Testis (tissue), 2 donors: ENCODE results near the gene NPAT.
"Not testable (repeated sequence)": the region's sequence is repeated elsewhere in the genome, so short reads cannot be mapped to it uniquely, and the experiment has no call there.

ENCODE experiments used
- POLR2A ChIP-seq: fragments of 450-650 bp; IDR thresholded peaks from one replicate; pipeline ENCODE4 v1.6.1; 2017; ENCODE audit warnings: antibody characterized with exemption, mild to moderate bottlenecking, moderate library complexity
- TF ChIP-seq, protein P1 (sequence below), 3 experiments: fragments of 450-650 bp in 2 of 3; fragments of 200-600 bp in 1 of 3; sonication (generic) in 1 of 3; IDR thresholded peaks; one replicate each; pipeline ENCODE4 v1.5.1; 2016 to 2019; ENCODE audit warnings: antibody characterized with exemption in 3 of 3, mild to moderate bottlenecking in 2 of 3, moderate library complexity in 1 of 3

- not testable (repeated sequence) for TF ChIP-seq POLR2A
- TF ChIP-seq, protein P1, sequence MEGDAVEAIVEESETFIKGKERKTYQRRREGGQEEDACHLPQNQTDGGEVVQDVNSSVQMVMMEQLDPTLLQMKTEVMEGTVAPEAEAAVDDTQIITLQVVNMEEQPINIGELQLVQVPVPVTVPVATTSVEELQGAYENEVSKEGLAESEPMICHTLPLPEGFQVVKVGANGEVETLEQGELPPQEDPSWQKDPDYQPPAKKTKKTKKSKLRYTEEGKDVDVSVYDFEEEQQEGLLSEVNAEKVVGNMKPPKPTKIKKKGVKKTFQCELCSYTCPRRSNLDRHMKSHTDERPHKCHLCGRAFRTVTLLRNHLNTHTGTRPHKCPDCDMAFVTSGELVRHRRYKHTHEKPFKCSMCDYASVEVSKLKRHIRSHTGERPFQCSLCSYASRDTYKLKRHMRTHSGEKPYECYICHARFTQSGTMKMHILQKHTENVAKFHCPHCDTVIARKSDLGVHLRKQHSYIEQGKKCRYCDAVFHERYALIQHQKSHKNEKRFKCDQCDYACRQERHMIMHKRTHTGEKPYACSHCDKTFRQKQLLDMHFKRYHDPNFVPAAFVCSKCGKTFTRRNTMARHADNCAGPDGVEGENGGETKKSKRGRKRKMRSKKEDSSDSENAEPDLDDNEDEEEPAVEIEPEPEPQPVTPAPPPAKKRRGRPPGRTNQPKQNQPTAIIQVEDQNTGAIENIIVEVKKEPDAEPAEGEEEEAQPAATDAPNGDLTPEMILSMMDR (IDR thresholded peaks at IDR 0.05): not testable (repeated sequence)
Observed at GRCh38 chr11:108132993-108133538, 89.4 kb downstream of the NPAT start.
